Sigmoid colon (tissue), 7 donors: Measurements from ENCODE around the gene CSTB. TPM values are rescaled to one million over a fixed set of nuclear protein-coding genes. Genes with fewer than 3 reads are reported as not detected.

Experiments used
- DNase-seq: peaks from one replicate; pipeline ENCODE4 v3.0.0-alpha.2; 2019
- H3K27ac ChIP-seq, 4 donors: fragments of 200-600 bp; sonication (generic); one replicate each; pipeline ENCODE4 v1.5.1; 2016 to 2019; ENCODE audit warnings: mild to moderate bottlenecking in 1 of 4
- H3K27me3 ChIP-seq, 3 donors: fragments of 200-600 bp; sonication (generic); one replicate each; pipeline ENCODE4 v1.5.1; 2019; ENCODE audit warnings: mild to moderate bottlenecking in 1 of 3
- H3K36me3 ChIP-seq, 4 donors: fragments of 200-600 bp; sonication (generic); one replicate each; pipeline ENCODE4 v1.5.1; 2016 to 2019
- H3K4me1 ChIP-seq, 4 donors: fragments of 200-600 bp; sonication (generic); one replicate each; pipeline ENCODE4 v1.5.1; 2017 to 2019
- H3K4me3 ChIP-seq, 4 donors: fragments of 200-600 bp; sonication (generic); one replicate each; pipeline ENCODE4 v1.5.1; 2017 to 2019; ENCODE audit warnings: mild to moderate bottlenecking in 2 of 4, moderate library complexity in 1 of 4
- H3K9me3 ChIP-seq, 4 donors: fragments of 200-600 bp in 3 of 4; sonication (generic) in 3 of 4; one replicate each; pipeline versions ENCODE4 v1.5.1 to v1.6.1; 2013 to 2019
- CTCF ChIP-seq, 4 experiments: fragments of 450-650 bp in 3 of 4; fragments of 200-600 bp in 1 of 4; IDR thresholded peaks; one replicate each; pipeline ENCODE4 v1.5.1; 2016 to 2019; ENCODE audit warnings: antibody characterized with exemption in 4 of 4, mild to moderate bottlenecking in 3 of 4, moderate library complexity in 2 of 4
- EP300 ChIP-seq, 4 donors: sonication (generic); formaldehyde crosslinking; IDR thresholded peaks; one replicate each; pipeline ENCODE4 v1.6.1; 2017; ENCODE audit warnings: antibody characterized with exemption in 4 of 4
- POLR2A ChIP-seq, 2 donors: fragments of 450-650 bp; IDR thresholded peaks; one replicate each; pipeline ENCODE4 v1.6.1; 2016; ENCODE audit warnings: antibody characterized with exemption in 2 of 2, mild to moderate bottlenecking in 2 of 2, moderate library complexity in 2 of 2
- POLR2AphosphoS5 ChIP-seq, 4 donors: sonication (generic); formaldehyde crosslinking; IDR thresholded peaks; one replicate each; pipeline ENCODE4 v1.6.1; 2017; ENCODE audit warnings: antibody characterized with exemption in 4 of 4
- WGBS, 2 donors: extraction: QIAGEN DNeasy Blood & Tissue Kit; methylation state at CpG; one replicate each; pipeline ENCODE4 v1.1.7; 2013; 5-methylcytosine and 5-hydroxymethylcytosine counted together
- intact Hi-C: fragments of 100-400 bp; cut with DNase I; formaldehyde crosslinking; loops from one replicate; pipeline ENCODE4 v1.15.1; 2023
- polyA plus RNA-seq, 3 donors: library from polyadenylated mRNA; stranded (reverse); fragments of 200-250 nt; gene quantifications; one replicate each; pipeline ENCODE4 v1.2.3, GENCODE V29; 2013
- total RNA-seq, 4 donors: library from RNA; depleted of rRNA; stranded (reverse); fragments of >200 nt; gene quantifications; one replicate each; pipeline ENCODE4 v1.1.0, GENCODE V29; 2016
- donor health status: healthy with polysubstance abuse.
- donor health status: Bipolar disorder and iron deficiency.
- donor health status: healthy.

Gene CSTB
- total and polyA plus RNA-seq, 7 donors: 7.1 to 167 (median 9.7) TPM

GRCh38 chr21:43797925-43798715, 22.0 kb upstream of the CSTB start:
- WGBS, 2 donors: 93 to 95% methylated on average over 30 of the region's 30 CpGs
- intact Hi-C loops: no loop called here
- DNase-seq: no peak

GRCh38 chr21:43797415-43797814, 21.3 kb upstream of the CSTB start:
- no peaks in the 10 kb centered on the region for H3K27me3 ChIP-seq
- no peak for TF ChIP-seq POLR2AphosphoS5 (IDR thresholded peaks at IDR 0.05)
- no peak for TF ChIP-seq EP300 (IDR thresholded peaks at IDR 0.05)
- TF ChIP-seq POLR2A (IDR thresholded peaks at IDR 0.05): no peak
- TF ChIP-seq CTCF (IDR thresholded peaks at IDR 0.05): no peak
- H3K27ac ChIP-seq: no peak overlapping the region
- peaks cover 40 to 100% (median 70%) of the 10 kb centered on the region in 4 donors for H3K36me3 ChIP-seq
- H3K4me3 ChIP-seq: no peak overlapping the region
- DNase-seq: no peak
- intact Hi-C loops: no loop called here
- H3K4me1 ChIP-seq: no peaks in the 10 kb centered on the region
- H3K9me3 ChIP-seq: no peaks in the 10 kb centered on the region
- WGBS, 2 donors: 93% methylated on average over 19 of the region's 19 CpGs

More at GRCh38 chr21:43797925-43798715, 22.0 kb upstream of the CSTB start:
- TF ChIP-seq CTCF (IDR thresholded peaks at IDR 0.05) (no peak), EP300 (IDR thresholded peaks at IDR 0.05) (no peak), POLR2A (IDR thresholded peaks at IDR 0.05) (no peak), POLR2AphosphoS5 (IDR thresholded peaks at IDR 0.05) (no peak)
- Histone ChIP-seq H3K9me3 (no peaks in the 10 kb centered on the region), H3K36me3 (peaks cover 40 to 100% (median 74%) of the 10 kb centered on the region in 4 donors), H3K27me3 (no peaks in the 10 kb centered on the region), H3K4me3 (no peak overlapping the region), H3K27ac (no peak overlapping the region), H3K4me1 (no peaks in the 10 kb centered on the region)

GRCh38 chr21:43794857-43795256, 18.7 kb upstream of the CSTB start:
- no peak for DNase-seq
- no peak for TF ChIP-seq POLR2AphosphoS5 (IDR thresholded peaks at IDR 0.05)
- no peak for TF ChIP-seq EP300 (IDR thresholded peaks at IDR 0.05)
- no peak for TF ChIP-seq POLR2A (IDR thresholded peaks at IDR 0.05)
- TF ChIP-seq CTCF (IDR thresholded peaks at IDR 0.05): no peak
- Histone ChIP-seq H3K36me3 (peaks cover 40 to 85% (median 55%) of the 10 kb centered on the region in 4 donors), H3K27ac (no peak overlapping the region), H3K4me3 (no peak overlapping the region), H3K9me3 (no peaks in the 10 kb centered on the region), H3K27me3 (no peaks in the 10 kb centered on the region), H3K4me1 (peaks cover 0 to 19% (median 12%) of the 10 kb centered on the region in 4 donors)
- WGBS, 2 donors: 91 to 93% methylated on average over 14 of the region's 14 CpGs
- intact Hi-C loops: no loop called here

GRCh38 chr21:43794311-43794710, 18.2 kb upstream of the CSTB start:
- 84 to 95% methylated on average over 12 of the region's 12 CpGs for WGBS, 2 donors
- Histone ChIP-seq H3K4me3 (no peak overlapping the region), H3K27me3 (no peaks in the 10 kb centered on the region), H3K27ac (no peak overlapping the region), H3K36me3 (peaks cover 35 to 79% (median 51%) of the 10 kb centered on the region in 4 donors), H3K9me3 (no peaks in the 10 kb centered on the region), H3K4me1 (peaks cover 0 to 21% (median 14%) of the 10 kb centered on the region in 4 donors)
- no peak for DNase-seq
- intact Hi-C loops: no loop called here
- TF ChIP-seq CTCF (IDR thresholded peaks at IDR 0.05) (no peak), EP300 (IDR thresholded peaks at IDR 0.05) (no peak), POLR2A (IDR thresholded peaks at IDR 0.05) (no peak), POLR2AphosphoS5 (IDR thresholded peaks at IDR 0.05) (no peak)
